Frontal cortex (tissue), 4 donors: Measurements from ENCODE around the gene SPHKAP. TPM values are rescaled to one million over a fixed set of nuclear protein-coding genes. Genes with fewer than 3 reads are reported as not detected.
A peak's percentile ranks its signal among the peaks of the same experiment; 100 is the strongest.
"Not testable (repeated sequence)": the region's sequence is repeated elsewhere in the genome, so short reads cannot be mapped to it uniquely, and the experiment has no call there.

Experiments used
- DNase-seq, 2 donors: peaks; one replicate each; pipeline ENCODE4 v3.0.0; 2012; ENCODE audit warnings: low spot score in 2 of 2
- FAIRE-seq: peaks from 2 replicates; lab custom pipeline; 2012; peaks lifted over from hg19 to GRCh38; lab: Jason Lieb, UNC
- total RNA-seq: library from RNA; depleted of rRNA; stranded (reverse); fragments of >200 nt; gene quantifications from one replicate; pipeline ENCODE4 v1.2.3, GENCODE V29; 2014
- donor health status: control.
- donor health status: control.
- donor health status: control.

The SPHKAP gene, protein sequence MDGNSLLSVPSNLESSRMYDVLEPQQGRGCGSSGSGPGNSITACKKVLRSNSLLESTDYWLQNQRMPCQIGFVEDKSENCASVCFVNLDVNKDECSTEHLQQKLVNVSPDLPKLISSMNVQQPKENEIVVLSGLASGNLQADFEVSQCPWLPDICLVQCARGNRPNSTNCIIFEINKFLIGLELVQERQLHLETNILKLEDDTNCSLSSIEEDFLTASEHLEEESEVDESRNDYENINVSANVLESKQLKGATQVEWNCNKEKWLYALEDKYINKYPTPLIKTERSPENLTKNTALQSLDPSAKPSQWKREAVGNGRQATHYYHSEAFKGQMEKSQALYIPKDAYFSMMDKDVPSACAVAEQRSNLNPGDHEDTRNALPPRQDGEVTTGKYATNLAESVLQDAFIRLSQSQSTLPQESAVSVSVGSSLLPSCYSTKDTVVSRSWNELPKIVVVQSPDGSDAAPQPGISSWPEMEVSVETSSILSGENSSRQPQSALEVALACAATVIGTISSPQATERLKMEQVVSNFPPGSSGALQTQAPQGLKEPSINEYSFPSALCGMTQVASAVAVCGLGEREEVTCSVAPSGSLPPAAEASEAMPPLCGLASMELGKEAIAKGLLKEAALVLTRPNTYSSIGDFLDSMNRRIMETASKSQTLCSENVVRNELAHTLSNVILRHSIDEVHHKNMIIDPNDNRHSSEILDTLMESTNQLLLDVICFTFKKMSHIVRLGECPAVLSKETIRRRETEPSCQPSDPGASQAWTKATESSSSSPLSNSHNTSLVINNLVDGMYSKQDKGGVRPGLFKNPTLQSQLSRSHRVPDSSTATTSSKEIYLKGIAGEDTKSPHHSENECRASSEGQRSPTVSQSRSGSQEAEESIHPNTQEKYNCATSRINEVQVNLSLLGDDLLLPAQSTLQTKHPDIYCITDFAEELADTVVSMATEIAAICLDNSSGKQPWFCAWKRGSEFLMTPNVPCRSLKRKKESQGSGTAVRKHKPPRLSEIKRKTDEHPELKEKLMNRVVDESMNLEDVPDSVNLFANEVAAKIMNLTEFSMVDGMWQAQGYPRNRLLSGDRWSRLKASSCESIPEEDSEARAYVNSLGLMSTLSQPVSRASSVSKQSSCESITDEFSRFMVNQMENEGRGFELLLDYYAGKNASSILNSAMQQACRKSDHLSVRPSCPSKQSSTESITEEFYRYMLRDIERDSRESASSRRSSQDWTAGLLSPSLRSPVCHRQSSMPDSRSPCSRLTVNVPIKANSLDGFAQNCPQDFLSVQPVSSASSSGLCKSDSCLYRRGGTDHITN (N-terminal part only)
- total RNA-seq, result 45.7 TPM

DNA sequence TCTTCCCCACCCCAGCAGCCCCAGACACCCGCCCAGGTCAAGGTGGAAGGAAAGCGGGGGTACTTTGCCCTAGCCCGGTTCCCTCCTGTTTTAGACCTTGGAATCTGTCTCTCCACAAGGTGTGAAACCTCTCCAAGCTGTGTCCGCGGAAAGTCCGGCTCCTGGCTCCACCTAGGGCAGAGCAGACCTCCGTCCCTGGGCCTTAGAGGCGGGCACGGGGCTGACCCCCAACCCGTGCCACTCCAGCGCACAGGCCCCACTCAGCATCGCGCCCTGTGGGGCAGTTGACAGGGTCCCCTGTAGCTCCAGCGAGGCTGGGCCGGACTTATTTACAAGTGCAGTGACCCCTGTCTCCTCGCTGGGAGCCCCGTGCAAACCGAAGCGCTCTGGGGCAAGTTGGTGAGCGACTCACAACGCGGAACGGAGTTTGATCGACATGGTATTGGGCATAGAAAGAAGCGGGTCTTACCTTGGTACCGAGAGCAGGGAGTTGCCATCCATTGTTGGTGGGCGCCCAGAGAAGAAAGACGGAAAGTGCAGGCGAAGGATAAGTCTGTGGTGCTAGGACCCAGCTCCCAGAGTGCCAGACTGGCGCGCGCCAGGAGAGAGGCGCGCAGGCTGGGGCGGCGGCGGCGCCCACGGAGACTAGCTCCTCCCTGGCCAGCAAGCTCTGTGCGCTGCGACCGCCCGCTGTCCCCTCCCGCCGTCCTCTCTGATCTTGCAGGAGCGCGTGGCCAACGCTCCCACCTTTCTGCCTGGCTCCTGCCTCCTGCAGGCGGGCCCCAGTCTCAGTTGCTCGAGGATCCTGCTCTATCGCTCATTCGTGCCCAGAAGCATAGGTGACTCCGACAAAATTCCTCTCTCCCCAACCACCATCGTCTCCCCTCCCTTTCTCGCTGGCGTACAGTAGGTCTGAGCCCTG, at the start of gene SPHKAP:
SPHKAP (minus strand) TSS at position 590 of the 922 bp plus-strand sequence; CDS start at position 501, 89 bp downstream.
- FAIRE-seq (no peak), DNase-seq (peak in 1 of 2 donors; percentile 9)

DNA sequence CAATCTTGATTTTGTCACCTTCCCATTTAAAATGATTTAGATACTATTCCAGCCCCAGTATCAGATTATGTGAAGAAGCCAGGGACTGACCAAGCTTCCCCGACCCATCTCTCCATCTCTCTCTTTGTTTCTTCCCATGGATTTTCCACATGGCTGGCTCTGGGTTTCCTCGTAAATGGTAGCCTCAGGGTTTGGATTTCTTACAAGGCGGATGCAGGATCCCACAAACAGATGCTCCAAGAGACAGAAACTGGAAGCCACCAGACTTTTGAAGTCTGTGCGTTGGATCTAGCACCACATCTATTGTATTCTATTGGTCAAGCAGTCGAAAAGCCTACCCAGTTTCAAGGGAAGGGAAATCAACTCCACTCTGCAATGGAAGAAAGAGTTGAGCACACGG, 46.0 kb upstream of the SPHKAP start:
- DNase-seq (no peak), FAIRE-seq (no peak)

DNA sequence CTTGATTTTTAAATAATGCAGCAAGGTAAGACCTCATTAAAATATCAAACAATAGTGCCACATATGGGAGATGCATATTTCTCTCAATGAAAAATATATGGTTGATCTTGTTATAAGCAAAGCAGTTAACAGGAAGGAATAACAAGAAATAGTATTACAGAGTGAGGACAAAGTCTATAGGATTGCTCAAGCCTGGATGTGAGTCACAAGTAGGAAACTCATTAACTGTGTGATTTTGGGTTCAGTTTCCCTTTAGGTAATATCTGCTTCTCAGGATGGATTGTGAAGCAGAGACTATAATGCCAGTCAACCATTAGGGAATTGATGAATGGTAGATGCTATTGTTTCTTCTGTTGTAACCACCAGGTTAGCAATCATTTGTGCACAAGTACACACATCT, 42.9 kb upstream of the SPHKAP start:
- FAIRE-seq, result no peak
- DNase-seq, result no peak

DNA sequence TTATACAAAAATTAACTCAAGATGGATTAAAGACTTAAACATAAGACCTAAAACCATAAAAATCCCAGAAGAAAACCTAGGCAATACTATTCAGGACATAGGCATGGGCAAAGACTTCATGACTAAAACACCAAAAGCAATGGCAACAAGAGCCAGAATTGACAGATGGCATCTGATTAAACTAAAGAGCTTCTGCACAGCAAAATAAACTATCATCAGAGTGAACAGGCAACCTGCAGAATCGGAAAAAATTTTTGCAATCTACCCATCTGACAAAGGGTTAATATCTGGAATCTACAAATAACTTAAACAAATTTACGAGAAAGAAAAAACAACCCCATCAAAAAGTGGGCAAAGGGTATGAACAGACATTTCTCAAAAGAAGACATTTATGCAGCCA, 37.1 kb upstream of the SPHKAP start:
- not testable (repeated sequence) for FAIRE-seq, DNase-seq

DNA sequence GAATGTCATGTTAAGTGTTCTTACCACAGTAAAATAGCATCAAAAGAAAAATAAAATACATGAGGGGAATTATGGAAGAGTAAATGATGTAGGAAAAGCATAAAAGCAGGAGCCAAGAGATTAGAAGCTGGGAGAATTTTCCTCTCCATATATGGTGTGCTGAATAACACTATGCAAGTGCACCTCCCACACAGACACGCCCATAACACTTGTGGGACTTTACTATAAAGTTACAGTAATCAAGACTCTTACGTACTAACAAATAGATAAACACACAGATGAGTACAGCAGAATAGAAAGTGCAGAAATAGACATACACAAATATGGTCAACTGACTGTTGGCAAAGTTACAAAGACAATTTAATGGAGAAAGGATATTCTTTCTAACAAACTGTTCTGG, 16.0 kb upstream of the SPHKAP start:
- FAIRE-seq, result no peak
- DNase-seq, result no peak

DNA sequence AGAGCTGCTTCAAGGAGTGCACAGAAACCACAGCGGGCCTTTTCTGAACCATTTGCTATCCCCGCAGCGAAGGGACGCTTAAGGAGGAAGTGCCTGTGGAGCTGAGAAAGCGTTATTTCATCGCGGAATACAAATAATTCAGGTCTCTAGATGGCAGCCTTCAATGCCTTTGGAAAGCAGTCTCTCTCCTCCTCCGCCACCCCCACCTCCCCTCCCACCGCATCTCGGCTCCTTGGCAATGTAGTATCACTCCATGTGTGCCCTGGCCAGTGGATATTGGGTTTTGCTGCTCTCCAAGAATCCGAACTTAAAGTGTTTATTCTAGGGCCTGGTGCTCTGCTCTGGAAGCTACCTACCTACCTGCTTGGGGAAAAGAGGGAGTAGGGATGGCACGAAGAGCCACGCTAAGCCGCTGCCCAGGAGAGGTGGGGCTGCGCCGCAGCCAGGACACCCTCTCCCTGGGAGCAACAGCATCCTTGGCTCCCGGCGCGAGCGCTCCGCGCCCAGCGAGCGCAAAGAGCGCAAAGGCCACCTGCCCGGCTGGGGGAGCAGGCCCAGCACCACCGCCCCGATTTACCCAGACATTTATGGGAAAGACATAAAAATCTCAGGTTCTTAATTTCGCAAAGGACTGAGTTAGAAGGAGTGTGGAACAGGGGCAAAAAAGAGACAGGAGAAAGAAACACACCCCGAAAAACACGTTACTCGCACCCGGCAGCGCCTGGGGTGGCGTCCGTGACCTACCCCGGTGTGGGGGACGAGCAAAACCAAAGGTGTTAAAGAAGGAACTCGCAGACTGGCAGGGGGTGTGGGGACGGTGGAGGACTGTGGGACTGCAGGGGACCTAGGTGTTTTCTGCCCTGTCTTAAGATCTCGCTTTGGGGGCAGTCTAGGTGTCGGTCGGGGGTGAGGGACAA, 1.0 kb downstream of the SPHKAP start:
- FAIRE-seq (no peak), DNase-seq (peak in 1 of 2 donors; percentile 8)

DNA sequence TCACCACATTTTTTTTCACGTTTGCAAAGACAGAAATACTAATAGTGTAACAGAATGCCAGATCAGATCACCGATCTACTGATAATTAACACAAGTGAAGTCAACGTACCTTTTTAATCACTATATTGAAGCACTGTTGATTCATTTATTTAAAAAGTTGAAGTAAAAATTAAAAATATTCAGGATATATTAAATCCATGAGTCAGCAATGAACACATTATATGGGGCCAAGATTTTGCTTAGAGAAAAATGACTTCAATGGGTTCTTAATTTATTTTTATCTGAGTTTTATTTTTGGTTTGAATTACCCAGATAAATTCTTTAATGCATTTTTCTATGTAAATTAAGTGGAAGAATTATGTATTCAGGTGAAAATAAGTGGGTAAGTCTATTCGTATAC, 14.2 kb downstream of the SPHKAP start:
- FAIRE-seq, result peak; percentile 13
- DNase-seq, result no peak

DNA sequence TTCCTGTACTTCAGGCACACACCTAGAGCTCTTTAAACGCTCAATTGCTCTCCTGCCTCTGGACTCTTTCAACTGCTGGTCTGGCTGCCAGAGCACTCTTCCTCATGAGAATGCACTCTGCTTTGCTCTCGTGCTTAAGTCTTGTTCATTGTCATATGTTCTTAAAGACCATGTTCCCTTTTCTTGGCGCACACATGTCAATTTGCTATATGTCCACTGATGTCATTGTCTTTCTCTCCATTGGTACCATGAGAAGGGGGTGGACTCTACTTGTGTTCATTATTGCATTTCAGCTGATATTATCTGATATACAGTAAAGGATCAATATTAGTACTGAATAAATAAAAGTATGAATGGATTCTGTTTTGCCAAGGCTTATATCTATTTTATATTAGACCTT, 16.8 kb downstream of the SPHKAP start:
- DNase-seq, result no peak
- FAIRE-seq, result no peak

DNA sequence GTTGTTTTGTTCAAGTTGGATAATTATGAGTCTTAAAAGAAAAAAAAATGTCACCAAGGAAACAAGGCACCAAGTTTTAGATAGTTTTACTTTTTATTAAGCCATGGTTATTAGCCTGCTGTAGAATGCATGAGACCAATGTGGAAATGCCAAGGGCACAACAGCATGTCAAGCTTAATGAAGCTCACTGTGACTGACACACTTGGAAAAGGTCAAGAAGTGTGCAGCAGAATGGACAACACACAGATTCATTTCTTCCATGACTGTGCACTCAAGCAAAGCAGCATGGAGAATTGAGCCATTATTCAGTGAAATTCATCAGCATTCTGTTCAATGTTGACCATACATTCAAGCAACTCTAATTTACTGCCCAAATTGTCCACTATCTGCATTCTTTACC, 23.6 kb downstream of the SPHKAP start:
- DNase-seq (no peak), FAIRE-seq (no peak)

DNA sequence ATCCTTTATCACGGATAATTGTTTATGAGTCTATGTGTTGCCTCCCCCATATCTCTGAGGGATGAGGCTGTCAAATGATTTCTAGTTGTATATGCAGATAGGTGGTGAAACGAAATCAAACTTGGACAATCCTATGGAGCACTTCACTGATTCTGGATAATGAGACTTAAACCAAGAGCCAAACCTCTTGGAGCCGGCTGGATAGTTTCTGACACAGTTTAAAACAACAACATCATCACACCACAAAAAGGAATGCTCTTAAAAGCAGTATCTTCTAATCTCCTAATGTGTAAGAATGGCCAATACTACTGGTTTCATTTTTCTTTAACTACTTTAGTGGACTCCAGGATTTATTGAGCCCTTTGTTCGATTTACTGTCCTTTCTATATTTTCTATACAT, 36.5 kb downstream of the SPHKAP start:
- no peak for FAIRE-seq
- DNase-seq, result no peak

DNA sequence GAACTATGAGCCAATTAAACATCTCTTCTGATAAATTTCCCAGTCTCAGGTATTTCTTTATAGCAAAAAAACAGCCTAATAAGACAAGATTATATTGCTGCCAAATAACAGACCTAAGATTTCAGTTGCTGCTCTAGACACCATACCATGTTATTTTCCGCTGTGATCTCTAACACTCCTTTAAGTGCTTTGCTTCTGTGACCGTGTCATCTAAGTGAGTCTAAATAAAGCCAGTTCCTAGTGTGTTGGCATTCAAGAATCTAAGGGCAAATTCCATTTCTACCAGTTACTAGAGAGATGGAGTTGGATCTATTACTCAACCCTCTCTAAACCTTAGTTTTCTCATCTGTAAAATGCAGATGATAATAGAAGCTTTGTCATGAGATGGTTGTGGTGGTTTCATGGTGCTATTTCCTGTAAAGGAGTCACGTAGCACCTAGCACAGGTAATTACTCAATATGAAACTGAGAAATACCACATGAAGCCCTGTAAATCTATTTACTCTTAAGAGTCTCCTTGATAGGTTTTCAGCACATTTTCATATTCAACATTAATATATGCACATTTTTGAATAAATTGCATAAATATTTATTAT, 40.5 kb downstream of the SPHKAP start:
- no peak for DNase-seq
- no peak for FAIRE-seq

DNA sequence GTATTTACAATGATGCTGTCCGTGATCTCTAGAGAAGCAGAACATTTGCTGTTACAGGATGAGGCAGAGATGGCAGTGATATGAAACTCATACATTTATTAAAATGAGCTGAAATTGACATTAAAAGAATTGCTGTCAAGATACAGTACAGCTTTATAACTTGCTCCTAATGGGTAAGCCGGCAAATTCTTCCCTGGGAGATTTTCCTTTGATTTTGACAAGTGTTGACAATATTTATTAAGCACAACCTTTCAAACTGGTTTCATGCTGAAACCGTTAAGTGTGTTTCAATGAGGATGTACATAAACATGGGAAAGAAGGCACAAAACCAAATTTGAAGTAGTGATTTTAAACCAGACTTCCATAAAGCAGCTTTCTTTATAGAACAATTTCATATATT, 45.5 kb downstream of the SPHKAP start:
- FAIRE-seq, result no peak
- DNase-seq, result no peak

DNA sequence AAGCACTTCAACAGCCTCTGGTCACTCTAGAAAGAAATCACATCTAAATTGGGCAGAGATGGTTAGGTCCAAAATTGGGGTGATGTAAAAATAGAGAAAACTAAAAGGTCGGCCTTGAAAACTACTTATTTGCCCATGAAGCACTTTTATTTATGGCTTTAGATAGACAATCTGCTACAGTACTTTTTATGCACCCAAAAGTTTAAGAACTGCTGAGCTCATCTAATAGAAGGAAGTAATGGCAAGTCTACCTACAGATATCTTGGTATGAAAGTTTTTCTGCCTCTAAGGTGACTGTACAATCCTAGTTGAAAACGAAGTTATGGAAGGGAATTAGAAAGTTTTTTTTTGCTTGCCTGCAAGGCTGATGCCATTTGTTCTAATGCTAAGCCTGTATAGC, 46.2 kb downstream of the SPHKAP start:
- no peak for DNase-seq
- no peak for FAIRE-seq

DNA sequence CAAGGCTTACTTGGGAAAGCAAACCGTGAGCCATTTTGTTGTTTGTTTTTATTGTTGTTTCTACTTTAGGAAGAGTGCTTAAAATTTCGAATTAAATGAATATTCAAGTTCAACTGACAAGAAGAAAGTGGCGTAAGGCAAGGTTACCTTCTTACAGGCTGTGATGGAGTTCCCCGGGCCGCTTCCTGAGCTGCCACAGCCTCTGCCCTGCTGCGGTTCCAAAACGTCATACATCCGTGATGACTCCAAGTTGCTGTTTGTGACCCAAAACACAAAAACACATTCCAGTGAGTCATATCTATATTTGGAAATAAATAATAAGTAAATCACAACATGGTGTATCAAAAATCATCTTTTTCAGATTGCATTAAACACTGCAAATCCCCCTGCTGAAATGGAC, 49.7 kb downstream of the SPHKAP start:
- FAIRE-seq, result no peak
- no peak for DNase-seq

DNA sequence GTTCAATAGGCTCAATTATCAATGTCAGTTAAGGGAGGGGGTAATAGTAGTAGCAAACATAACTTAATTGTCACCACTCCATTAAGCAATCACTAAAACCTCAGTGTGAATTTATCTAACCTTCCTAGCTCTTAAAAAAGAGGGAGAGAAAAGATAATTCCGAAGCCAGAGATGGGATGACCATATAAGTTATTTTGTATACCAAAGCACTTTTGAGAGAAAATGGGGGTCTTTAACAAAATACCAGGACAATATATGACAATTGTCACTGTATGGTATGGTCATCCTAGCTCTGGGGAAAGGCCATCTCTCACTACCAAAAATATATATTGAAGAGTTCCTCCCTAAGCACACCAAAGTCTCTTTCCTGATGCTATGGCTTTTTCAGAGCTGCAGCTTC, 55.1 kb downstream of the SPHKAP start:
- FAIRE-seq (no peak), DNase-seq (no peak)

DNA sequence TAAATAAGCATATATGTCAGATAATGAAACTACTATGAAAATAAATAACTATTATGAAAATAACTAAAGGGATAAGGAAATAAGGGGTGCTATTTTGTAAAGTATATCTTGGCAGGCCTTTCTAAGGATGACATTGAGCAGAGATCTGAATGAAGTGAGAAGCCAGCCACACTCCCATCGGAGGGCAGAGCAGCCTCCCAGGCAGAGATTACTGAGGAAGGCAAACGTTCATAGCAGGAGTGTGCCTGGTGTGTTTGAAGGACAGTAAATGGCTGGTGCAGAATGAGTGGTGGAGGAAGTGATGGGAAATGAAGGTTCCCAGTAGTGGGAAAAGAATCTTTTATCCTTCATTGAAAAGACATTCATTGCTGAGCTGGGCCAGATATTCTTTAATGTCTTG, 62.5 kb downstream of the SPHKAP start:
- no peak for DNase-seq

DNA sequence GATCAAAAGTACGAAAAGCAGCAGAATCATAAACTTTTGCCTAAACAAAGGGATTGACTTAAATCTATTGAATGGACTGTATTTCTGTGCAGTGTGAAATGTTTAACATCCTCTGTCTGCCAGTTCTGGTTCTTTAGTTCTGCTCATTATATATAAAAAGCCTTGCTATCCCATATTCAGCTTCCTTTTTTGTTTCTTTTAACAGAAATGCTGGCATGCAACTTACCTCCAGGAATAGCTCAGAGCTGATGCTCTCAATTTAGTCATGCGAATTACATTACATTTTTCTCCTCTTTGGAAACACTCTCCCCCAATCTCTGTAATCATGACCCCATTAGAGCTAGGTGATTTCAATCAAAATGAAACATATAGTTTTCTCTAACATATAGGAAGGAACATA, 73.6 kb downstream of the SPHKAP start:
- DNase-seq (no peak), FAIRE-seq (no peak)

More for the DNA sequence above, 62.5 kb downstream of the SPHKAP start:
- no peak for FAIRE-seq
